GM21528 (cell line): Measurements from ENCODE around the gene BPIFB2.
"Not testable (repeated sequence)": the region's sequence is repeated elsewhere in the genome, so short reads cannot be mapped to it uniquely, and the experiment has no call there.

Experiments used
- ATAC-seq: cut with Tn5 transposase; IDR thresholded peaks from one replicate; pipeline ENCODE4 v1.9.1; 2021; ENCODE audit warnings: mild to moderate bottlenecking, moderate library complexity; ENCODE audit not compliant: unreplicated experiment, low FRiP score

The BPIFB2 gene

GRCh38 chr20:32970115-32970972 is 37.2 kb upstream of the BPIFB2 start:
- ATAC-seq: no peak

GRCh38 chr20:32970973-32971300 is 36.6 kb upstream of the BPIFB2 start:
- ATAC-seq: no peak

- peak; percentile 15 for ATAC-seq
Measured at GRCh38 chr20:32971703-32972161, 35.8 kb upstream of the BPIFB2 start.

DNA sequence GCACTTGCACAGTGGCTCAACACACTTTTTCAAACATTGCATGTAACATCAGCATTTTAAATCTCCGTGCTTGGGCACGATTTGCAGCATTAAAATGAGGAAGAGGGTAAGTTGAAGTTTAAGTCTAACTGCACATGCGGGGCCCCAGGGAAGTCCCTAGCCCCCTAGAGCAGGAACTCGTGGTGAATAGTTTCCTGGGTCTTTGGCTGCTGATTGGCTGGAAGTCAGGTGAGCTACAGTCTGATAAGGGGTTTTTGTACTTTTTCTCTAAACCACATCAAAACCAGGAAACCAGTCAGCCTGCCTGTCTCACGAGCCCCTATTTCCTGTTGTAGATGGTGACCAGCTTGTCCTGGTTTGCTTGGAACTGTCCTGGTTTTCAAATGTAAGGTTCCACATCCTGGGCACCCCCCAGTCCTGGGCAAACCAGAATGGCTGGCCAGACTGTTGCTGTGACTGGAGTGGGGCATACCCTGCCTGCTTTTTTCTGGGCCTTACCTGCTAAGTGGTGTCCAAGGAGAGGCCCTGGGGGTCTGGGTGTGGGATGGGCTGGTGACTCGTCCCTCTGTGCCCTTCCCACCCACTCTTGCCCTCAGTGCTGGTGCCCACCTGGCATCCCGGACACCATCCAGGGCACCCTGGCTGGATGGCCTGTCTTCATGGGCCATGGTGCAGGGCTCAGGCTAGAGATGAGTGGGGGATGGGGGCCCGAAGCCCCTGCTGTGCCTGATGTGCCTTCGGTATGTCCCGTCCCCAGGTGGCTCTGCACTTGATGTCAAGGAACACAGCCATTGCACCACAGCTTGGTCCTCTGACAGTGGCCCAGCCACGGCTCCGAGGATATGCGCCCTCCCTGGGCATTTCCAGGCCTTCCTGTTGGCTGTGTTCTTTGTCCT is 35.1 kb upstream of the BPIFB2 start:
- peak; percentile 74 for ATAC-seq

- no peak for ATAC-seq
Measured at GRCh38 chr20:32973077-32973717, 34.3 kb upstream of the BPIFB2 start.

DNA sequence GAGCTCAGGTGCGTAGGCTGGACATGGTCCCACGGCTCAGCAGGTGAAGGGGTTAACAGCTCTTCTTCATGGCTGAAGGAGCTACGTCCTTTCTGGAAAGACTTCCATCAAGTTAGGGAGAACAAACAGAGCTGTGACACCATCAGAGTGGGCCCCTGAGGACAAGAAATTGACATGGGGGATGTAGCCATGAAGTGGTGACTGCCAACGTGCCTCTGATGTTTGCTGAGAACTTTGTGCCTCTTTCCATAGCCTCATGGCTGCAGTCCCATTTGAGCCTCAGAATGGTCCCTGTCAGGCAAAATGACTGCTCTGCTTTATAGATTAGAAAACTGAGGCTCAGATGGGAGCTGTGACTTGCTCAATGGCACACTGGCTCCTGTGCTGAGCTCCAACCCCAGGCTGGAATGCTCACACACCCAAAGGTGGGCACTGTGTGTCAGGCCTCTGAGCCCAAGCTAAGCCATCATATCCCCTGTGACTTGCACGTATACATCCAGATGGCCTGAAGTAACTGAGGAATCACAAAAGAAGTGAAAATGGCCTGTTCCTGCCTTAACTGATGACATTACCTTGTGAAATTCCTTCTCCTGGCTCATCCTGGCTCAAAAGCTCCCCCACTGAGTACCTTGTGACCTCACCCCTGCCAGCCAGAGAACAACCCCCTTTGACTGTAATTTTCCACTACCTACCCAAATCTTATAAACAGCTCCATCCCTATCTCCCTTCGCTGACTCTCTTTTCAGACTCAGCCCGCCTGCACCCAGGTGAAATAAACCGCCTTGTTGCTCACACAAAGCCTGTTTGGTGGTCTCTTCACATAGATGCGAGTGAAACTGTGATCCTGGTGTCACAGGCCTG is 33.1 kb upstream of the BPIFB2 start:
- not testable (repeated sequence) for ATAC-seq

DNA sequence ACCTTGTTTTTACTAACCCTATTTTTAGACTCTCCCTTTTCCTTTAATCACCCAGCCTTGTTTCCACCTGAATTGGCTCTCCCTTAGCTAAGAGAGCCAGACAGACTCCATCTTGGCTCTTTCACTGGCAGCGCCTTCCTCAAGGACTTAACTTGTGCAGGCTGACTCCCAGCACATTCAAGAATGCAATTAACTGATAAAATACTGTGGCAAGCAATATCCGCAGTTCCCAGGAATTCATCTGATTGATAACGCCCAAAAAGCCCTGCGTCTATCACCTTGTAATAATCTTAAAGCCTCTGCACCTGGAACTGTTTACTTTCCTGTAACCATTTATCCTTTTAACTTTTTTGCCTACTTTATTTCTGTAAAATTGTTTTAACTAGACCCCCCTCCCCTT is 32.4 kb upstream of the BPIFB2 start:
- ATAC-seq: not testable (repeated sequence)

- ATAC-seq: no peak
Measured at GRCh38 chr20:32975698-32976674, 31.5 kb upstream of the BPIFB2 start.

DNA sequence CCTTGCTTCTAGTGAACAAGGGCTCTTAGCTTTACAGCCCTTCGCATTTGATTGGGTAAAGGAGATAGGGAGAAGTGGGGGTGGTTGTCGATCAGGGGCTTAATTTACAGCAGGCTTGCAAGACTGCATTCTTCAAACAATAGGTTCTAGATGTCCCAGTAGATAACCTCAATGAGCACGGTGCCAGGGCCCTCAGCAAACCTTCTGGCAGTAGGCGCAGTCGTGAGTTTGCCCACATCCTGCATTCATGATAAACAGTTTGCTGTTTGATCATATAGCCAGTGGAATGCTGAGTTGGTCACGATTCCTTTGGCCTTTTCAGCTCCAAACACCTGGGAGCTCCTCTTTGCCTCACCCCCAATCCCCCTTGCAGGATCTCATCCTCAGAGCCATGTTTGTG is 30.8 kb upstream of the BPIFB2 start:
- ATAC-seq: no peak

DNA sequence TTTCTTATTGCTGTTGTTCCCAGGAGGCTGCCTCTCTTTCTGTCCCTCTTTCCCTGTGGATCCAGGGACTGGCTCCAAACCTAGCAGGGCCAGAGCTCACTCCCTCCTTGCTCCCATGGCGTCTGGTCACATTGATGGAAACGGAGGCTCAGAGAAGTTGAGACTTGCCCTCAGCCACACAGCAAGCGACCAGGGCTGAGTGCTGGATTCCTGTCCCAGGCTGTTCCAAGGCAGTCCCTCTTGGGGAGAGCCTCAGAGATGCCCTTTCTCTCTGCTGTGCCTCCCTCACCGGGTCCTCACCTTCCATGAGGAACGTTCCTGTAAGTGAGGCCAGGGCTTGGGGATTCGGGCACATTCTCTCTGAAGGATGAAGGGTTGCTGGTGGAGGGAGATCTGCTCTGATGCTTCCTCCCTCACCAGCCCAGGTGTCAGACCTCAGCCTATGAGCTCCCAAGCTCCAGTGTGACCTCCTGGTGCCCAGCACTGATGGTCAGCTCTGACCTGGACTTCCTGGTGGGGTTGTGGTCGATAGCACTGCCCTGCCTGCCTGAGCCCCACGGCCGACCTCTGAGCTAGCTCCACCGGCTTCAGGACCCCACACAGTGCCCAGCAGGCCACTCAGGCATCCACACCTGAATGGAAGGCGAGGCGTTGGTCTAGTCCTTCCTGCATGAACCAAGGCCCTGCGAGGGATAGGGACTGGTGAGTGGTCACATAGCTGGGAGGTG is 30.1 kb upstream of the BPIFB2 start:
- no peak for ATAC-seq

DNA sequence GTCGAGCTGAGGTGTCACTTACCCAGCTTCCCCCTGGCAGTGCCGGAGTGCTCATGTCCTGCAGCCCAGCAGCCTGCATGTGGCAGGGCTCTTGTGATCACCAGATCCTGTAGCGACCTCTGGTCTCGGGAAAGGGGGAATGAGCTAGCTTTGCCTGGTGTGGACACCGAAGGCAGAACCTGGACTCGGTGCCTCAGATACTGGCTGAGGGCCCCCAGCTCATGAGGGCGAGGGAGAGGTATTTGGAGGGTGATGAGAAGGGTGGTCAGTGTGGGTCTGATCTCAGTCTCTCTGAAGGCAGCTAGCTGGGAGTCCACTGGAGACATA is 29.5 kb upstream of the BPIFB2 start:
- no peak for ATAC-seq

- no peak for ATAC-seq
Measured at GRCh38 chr20:32979201-32979998, 28.1 kb upstream of the BPIFB2 start.

GRCh38 chr20:32980131-32980941 is 27.2 kb upstream of the BPIFB2 start:
- ATAC-seq: no peak

GRCh38 chr20:32980990-32981389 is 26.5 kb upstream of the BPIFB2 start:
- no peak for ATAC-seq

- ATAC-seq: no peak
Measured at GRCh38 chr20:32982617-32983458, 24.7 kb upstream of the BPIFB2 start.
